Aorta (tissue), 5 donors: ENCODE results near the gene GPR78. TPM values are rescaled to one million over a fixed set of nuclear protein-coding genes. Genes with fewer than 3 reads are reported as not detected.

Experiments
- ATAC-seq: fragments of 200-7000 bp; cut with Tn5 transposase; one replicate; pipeline ENCODE4 v1.9.1; 2022; ENCODE audit warnings: moderate library complexity; ENCODE audit not compliant: low FRiP score
- DNase-seq, 2 donors: peaks; one replicate each; pipeline ENCODE4 v3.0.0-alpha.2; 2020
- H3K27ac ChIP-seq, 2 donors: one replicate each; pipeline ENCODE4 v1.5.1; 2013; ENCODE audit warnings: low read length in 2 of 2, mild to moderate bottlenecking in 2 of 2, moderate library complexity in 2 of 2, control low read depth in 1 of 2, inconsistent platforms in 1 of 2, low read depth in 1 of 2
- H3K27me3 ChIP-seq, 2 donors: one replicate each; pipeline ENCODE4 v1.6.1; 2013; ENCODE audit warnings: control low read depth in 1 of 2, low read length in 1 of 2, mild to moderate bottlenecking in 1 of 2, moderate library complexity in 1 of 2; ENCODE audit not compliant: insufficient read depth in 2 of 2, control insufficient read depth in 1 of 2
- H3K36me3 ChIP-seq, 2 donors: one replicate each; pipeline ENCODE4 v1.6.1; 2013; ENCODE audit warnings: control low read depth in 1 of 2, low read length in 1 of 2, mild to moderate bottlenecking in 1 of 2; ENCODE audit not compliant: insufficient read depth in 2 of 2, control insufficient read depth in 1 of 2
- H3K4me1 ChIP-seq, 2 donors: one replicate each; pipeline ENCODE4 v1.6.1; 2013; ENCODE audit warnings: low read length in 2 of 2, control low read depth in 1 of 2, mild to moderate bottlenecking in 1 of 2, moderate library complexity in 1 of 2; ENCODE audit not compliant: insufficient read depth in 2 of 2, control insufficient read depth in 1 of 2
- H3K4me3 ChIP-seq, 2 donors: one replicate each; pipeline ENCODE4 v1.5.1; 2013; ENCODE audit warnings: low read length in 2 of 2, control low read depth in 1 of 2, mild to moderate bottlenecking in 1 of 2
- H3K9me3 ChIP-seq: one replicate; pipeline ENCODE4 v1.6.1; 2013; ENCODE audit warnings: mild to moderate bottlenecking, low read length; ENCODE audit not compliant: control insufficient read depth
- WGBS, 2 donors: extraction: QIAGEN DNeasy Blood & Tissue Kit; methylation state at CpG; one replicate each; pipeline ENCODE4 v1.1.7; 2013; 5-methylcytosine and 5-hydroxymethylcytosine counted together
- intact Hi-C, 2 donors: fragments of 100-400 bp; cut with DNase I; formaldehyde crosslinking; loops; one replicate each; pipeline versions ENCODE4 v1.14.2 to v1.15.0; 2022
- long read RNA-seq, 2 donors: library from polyadenylated mRNA; unstranded; transcript quantifications; one replicate each; pipeline ENCODE4 v2.0.0, GENCODE V29; 2020 to 2021
- polyA plus RNA-seq, 2 donors: library from polyadenylated mRNA; stranded (reverse); fragments of 200-250 nt; gene quantifications; one replicate each; pipeline ENCODE4 v1.2.3, GENCODE V29; 2013
- total RNA-seq, 2 donors: library from RNA; stranded (reverse); fragmentation: NEBNext Ultra II Directional; extraction: Animal tissue kit (Norgen Biotek cat#: 25700); gene quantifications; one replicate each; pipeline ENCODE4 v1.2.1, GENCODE V29; 2021
- donor health status: healthy with polysubstance abuse.
- donor health status: Bipolar disorder and iron deficiency.
- donor health status: DM: no; HTN: no; CAD: no.
- donor health status: DM: no; HTN: no; CAD: no.
- donor health status: DM: yes; HTN: yes; CAD: no.

Gene GPR78, protein sequence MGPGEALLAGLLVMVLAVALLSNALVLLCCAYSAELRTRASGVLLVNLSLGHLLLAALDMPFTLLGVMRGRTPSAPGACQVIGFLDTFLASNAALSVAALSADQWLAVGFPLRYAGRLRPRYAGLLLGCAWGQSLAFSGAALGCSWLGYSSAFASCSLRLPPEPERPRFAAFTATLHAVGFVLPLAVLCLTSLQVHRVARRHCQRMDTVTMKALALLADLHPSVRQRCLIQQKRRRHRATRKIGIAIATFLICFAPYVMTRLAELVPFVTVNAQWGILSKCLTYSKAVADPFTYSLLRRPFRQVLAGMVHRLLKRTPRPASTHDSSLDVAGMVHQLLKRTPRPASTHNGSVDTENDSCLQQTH
- total RNA-seq (under 1 TPM in 1 of 2 donors, not detected in 1; 0.48 TPM), polyA plus RNA-seq (not detected)
- long read RNA-seq, donor 1 = 0 reads
- long read RNA-seq, donor 2, partial matches to known transcripts = 0 of 1 reads
- long read RNA-seq, donor 2, other reads (novel, unspliced or antisense) = 1 of 1 reads

DNA sequence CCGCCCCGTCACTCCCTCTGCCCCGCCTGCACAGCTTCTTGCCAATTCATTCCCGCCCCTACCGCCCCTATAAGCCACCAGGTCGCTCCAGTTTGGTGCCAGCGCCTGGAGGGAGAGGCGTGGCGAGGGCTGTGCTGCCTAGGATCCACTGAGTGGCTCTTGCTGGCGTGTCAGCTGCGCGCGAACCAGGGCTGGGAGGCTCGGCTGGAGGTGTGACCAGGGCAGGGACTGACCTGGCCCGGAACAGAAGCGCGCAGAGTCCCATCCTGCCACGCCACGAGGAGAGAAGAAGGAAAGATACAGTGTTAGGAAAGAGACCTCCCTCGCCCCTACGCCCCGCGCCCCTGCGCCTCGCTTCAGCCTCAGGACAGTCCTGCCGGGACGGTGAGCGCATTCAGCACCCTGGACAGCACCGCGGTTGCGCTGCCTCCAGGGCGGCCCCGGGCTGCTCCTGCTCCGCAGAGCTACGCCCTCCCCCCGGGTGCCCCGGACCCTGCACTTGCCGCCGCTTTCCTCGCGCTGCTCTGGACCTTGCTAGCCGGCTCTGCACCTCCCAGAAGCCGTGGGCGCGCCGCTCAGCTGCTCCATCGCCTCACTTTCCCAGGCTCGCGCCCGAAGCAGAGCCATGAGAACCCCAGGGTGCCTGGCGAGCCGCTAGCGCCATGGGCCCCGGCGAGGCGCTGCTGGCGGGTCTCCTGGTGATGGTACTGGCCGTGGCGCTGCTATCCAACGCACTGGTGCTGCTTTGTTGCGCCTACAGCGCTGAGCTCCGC is at the start of gene GPR78:
Gene GPR78 (plus strand): TSS at position 72 of the 773 bp plus-strand sequence. CDS start 591 bp downstream, at position 663.
- Histone ChIP-seq H3K9me3 (no peaks in the 10 kb centered on the region), H3K27me3 (no peaks in the 10 kb centered on the region), H3K36me3 (no peaks in the 10 kb centered on the region), H3K27ac (no peak within 1 kb of the TSS), H3K4me3 (no peak within 1 kb of the TSS), H3K4me1 (no peaks in the 10 kb centered on the region)
- 1 to 3% methylated on average over 52 to 63 of the region's 63 CpGs for WGBS, 2 donors
- peak; percentile 71 for ATAC-seq
- peak; percentile 69 to 88 for DNase-seq
- intact Hi-C loops = no loop called here

DNA sequence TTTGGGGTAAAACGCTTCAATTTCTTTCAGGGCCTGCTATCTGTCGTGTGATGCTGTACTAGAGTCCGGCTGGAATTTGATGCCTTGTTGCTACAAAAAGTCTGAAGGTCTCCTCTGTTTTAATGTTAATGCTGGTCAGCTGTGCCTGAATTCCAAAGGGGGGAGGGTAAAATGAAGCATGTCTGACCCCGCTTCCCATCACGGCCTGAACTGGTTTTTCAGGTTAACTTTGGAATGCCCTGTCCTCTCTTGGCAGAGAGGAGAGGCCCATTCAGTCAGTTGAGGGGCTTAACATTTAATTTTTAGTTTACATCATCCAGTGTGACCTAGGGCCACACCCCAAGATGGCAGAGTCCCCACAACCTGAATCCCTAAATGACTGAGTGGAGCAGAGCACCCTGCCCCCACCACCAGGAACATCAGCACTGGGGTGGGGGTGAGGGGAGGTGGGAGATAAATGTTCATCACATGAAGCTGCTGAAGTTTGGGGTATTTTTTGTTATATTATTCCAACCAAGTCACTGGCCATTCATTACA is 47.9 kb upstream of the GPR78 start:
- no peak for DNase-seq
- no peak for ATAC-seq
- Histone ChIP-seq H3K9me3 (no peaks in the 10 kb centered on the region), H3K27me3 (no peaks in the 10 kb centered on the region), H3K36me3 (no peaks in the 10 kb centered on the region), H3K27ac (no peak overlapping the region), H3K4me1 (no peaks in the 10 kb centered on the region), H3K4me3 (no peak overlapping the region)
- intact Hi-C loops = no loop called here
- WGBS, 2 donors = 68 to 86% methylated on average over 5 of the region's 5 CpGs

DNA sequence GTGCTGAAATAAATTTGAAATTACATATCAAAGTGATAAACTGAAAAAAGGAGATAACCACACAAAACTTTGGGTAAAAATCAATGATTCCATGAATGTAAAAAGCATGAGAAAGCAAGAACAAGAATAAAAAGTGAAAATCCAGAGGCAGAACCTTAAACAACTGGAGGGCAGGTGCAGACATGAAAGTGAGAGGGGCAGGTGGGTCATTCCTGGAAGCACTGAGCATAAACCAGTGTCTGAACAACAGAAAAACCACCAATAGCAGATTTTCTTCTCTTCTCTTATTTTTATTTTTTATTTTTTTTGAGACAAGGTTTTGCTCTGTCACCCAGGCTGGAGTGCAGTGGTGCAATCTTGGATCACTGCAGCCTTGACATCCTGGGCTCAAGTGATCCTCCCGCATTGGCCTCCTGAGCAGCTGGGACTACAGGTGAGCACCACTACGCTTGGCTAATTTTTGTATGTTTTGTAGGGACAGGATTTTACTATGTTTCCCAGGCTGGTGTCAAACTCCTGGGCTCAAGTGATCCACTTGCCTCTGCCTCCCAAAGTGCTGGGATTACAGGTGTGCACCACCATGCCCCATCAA is 46.8 kb upstream of the GPR78 start:
- ATAC-seq (no peak), DNase-seq (no peak)
- Histone ChIP-seq H3K36me3 (no peaks in the 10 kb centered on the region), H3K4me3 (no peak overlapping the region), H3K27me3 (no peaks in the 10 kb centered on the region), H3K9me3 (no peaks in the 10 kb centered on the region), H3K4me1 (no peaks in the 10 kb centered on the region), H3K27ac (no peak overlapping the region)
- intact Hi-C loops = no loop called here
- WGBS, 2 donors = 97 to 100% methylated on average over 2 of the region's 2 CpGs

DNA sequence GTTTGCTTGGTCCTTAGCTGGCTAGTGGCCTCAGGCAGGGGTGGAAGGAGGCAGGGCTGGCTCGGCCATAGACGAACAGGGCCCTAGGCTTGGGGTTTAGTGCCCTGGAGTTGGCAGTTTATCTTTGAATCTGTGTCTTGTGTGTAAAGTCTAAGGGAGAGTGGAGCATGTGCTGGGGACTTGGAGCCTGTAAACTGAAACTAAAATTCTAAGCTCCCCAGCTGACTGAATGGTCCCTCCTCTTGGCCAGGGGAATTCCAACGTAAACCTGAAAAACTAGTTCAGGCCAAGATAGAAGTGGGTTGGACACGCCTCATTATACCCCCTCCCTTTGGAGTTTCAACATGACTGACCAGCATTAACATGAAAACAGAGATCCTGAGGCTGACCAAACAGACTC is 46.1 kb upstream of the GPR78 start:
- WGBS, 2 donors = 5 to 6% methylated on average over 4 of the region's 4 CpGs
- ATAC-seq (no peak), DNase-seq (peak in 1 of 2 donors; percentile 62)
- no peak overlapping the region for H3K27ac ChIP-seq
- no peaks in the 10 kb centered on the region for H3K9me3 ChIP-seq
- no peaks in the 10 kb centered on the region for H3K4me1 ChIP-seq
- intact Hi-C loops = no loop called here
- H3K4me3 ChIP-seq = no peak overlapping the region
- no peaks in the 10 kb centered on the region for H3K36me3 ChIP-seq
- no peaks in the 10 kb centered on the region for H3K27me3 ChIP-seq

DNA sequence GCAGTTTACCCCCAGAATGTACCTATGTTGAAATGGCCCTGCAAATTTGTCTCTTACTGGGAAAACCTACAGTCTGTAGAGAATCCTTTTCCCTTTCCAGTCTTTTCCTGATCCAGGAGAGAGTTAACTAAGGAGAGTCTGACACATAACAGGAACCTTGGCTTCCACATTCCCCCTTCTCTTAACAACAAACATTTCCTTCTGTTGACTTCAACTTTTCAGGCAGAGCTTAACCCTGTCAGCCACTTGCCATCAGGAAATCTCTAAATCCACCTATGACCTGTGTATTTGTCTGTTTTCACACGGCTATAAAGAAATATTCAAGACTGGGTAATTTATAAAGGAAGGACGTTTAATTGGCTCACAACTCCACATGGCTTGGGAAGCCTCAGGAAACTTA is 45.6 kb upstream of the GPR78 start:
- intact Hi-C loops = no loop called here
- no peaks in the 10 kb centered on the region for H3K36me3 ChIP-seq
- no peaks in the 10 kb centered on the region for H3K4me1 ChIP-seq
- H3K9me3 ChIP-seq = no peaks in the 10 kb centered on the region
- H3K4me3 ChIP-seq = no peak overlapping the region
- H3K27ac ChIP-seq = no peak overlapping the region
- DNase-seq (no peak), ATAC-seq (no peak)
- no peaks in the 10 kb centered on the region for H3K27me3 ChIP-seq
- WGBS, 2 donors = 47 to 48% methylated on average over 2 of the region's 2 CpGs

DNA sequence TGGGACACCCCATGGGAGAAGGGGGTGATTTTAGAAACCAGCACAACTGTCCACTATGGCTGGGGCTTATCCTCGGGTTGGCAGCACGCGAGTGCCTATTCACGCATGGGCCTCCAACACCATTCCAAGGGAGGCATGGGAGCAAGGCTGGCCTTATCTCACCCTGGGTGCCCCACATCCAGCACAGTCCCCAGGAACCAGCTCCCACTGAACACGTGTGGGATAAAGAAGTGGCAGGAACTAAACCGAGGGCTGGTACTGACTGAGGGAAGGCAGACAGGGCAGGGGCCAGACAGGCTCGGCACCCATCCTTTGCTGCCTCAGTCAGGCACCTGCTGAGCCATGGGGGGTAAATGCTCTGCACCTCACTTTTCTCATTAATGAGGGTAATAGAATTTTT is 43.7 kb upstream of the GPR78 start:
- WGBS, 2 donors = 92 to 95% methylated on average over 7 of the region's 7 CpGs

DNA sequence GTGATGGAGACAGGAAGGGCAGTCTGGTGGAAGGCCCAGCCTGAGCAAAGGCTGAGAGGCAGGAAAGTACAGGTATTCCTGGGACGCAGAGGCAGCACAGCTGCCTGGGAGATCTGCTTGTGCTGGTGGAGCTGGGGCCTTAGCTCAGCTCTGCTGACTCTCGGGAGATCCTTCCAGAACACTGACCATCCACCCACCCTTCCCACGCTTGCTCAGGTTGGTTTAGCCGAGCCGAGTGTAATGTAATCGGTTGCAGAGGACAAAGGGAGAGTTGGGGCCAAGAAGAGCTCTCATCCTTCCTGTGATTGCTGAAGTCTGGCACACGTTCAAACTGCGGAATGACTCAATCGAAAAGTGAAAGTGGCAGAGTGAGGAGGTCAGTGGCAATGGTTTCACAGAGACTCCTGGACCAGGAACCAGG is 43.1 kb upstream of the GPR78 start:
- Histone ChIP-seq H3K36me3 (no peaks in the 10 kb centered on the region), H3K9me3 (no peaks in the 10 kb centered on the region), H3K27me3 (no peaks in the 10 kb centered on the region), H3K27ac (no peak overlapping the region), H3K4me3 (no peak overlapping the region), H3K4me1 (no peaks in the 10 kb centered on the region)
- DNase-seq (peak; percentile 36 to 62), ATAC-seq (peak; percentile 33)
- WGBS, 2 donors = 35 to 38% methylated on average over 9 of the region's 9 CpGs
- intact Hi-C loops = no loop called here

More for the DNA sequence above, 43.7 kb upstream of the GPR78 start:
- H3K36me3 ChIP-seq = no peaks in the 10 kb centered on the region
- H3K27ac ChIP-seq = no peak overlapping the region
- intact Hi-C loops = no loop called here
- H3K4me1 ChIP-seq = no peaks in the 10 kb centered on the region
- no peaks in the 10 kb centered on the region for H3K9me3 ChIP-seq
- H3K4me3 ChIP-seq = no peak overlapping the region
- no peak for ATAC-seq
- peak in 1 of 2 donors; percentile 26 for DNase-seq
- no peaks in the 10 kb centered on the region for H3K27me3 ChIP-seq

DNA sequence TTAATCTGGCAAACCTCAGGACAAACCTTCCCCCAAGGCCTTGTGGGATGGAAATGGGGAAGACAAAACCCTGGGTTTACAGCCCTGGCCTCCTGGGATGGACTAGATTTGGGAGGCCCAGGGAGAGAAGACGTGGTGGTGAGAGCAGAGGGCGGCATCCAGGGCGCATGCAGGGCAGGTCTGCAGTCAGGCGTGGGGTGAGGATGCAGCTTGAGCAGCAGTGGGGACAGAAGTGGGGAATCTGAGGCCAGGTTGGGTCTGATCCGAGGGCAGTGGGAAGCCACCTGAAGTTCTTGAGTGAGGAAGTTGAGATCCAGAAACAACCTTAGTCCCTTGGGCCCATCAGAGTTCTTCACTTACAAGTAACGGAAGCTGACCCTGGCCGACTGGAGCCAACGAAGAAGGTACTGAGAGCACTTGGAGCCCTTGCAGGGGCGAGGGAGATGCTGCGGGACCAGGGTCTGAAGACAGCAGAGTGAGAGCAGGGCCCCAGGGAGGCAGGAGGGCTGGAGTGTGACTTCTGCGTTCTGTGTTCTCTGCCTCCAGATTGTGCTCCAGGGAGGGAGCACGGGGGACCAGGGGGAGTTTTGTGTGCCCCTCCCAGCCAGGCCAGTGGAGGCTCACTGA is 42.0 kb upstream of the GPR78 start:
- Histone ChIP-seq H3K36me3 (no peaks in the 10 kb centered on the region), H3K4me3 (no peak overlapping the region), H3K9me3 (no peaks in the 10 kb centered on the region), H3K27ac (no peak overlapping the region), H3K4me1 (no peaks in the 10 kb centered on the region), H3K27me3 (no peaks in the 10 kb centered on the region)
- intact Hi-C loops = no loop called here
- ATAC-seq = no peak
- DNase-seq = no peak
- WGBS, 2 donors = 96 to 97% methylated on average over 12 of the region's 12 CpGs
